HepG2 (cell line): ENCODE measurements around the gene RSPRY1. TPM values are rescaled to one million over a fixed set of nuclear protein-coding genes. Genes with fewer than 3 reads are reported as not detected.
A peak's percentile ranks its signal among the peaks of the same experiment; 100 is the strongest.

Source experiments
- FOSL2 ChIP-seq: sonication (generic); formaldehyde crosslinking; IDR thresholded peaks from 2 replicates; pipeline ENCODE4 v1.4.0; 2020; ENCODE audit warnings: missing genetic modification reagents
- HDAC1 ChIP-seq: sonication (generic); formaldehyde crosslinking; IDR thresholded peaks from 2 replicates; pipeline ENCODE4 v1.5.1; 2020; ENCODE audit warnings: mild to moderate bottlenecking, missing genetic modification reagents
- HIVEP1 ChIP-seq: sonication (generic); formaldehyde crosslinking; IDR thresholded peaks from 2 replicates; pipeline ENCODE4 v1.4.0; 2020; ENCODE audit warnings: mild to moderate bottlenecking, missing genetic modification reagents
- PHF8 ChIP-seq: sonication (generic); formaldehyde crosslinking; IDR thresholded peaks from 2 replicates; pipeline ENCODE4 v1.5.0; 2020; ENCODE audit warnings: missing genetic modification reagents
- SETDB1 ChIP-seq: sonication (generic); formaldehyde crosslinking; IDR thresholded peaks from 2 replicates; pipeline ENCODE4 v1.5.1; 2020; ENCODE audit warnings: missing genetic modification reagents, mild to moderate bottlenecking, borderline replicate concordance
- SMAD3 ChIP-seq: sonication (generic); formaldehyde crosslinking; IDR thresholded peaks from 2 replicates; pipeline ENCODE4 v1.4.0; 2020; ENCODE audit warnings: missing genetic modification reagents
- SRY ChIP-seq: sonication (generic); formaldehyde crosslinking; IDR thresholded peaks from 2 replicates; pipeline ENCODE4 v1.8.0; 2022; ENCODE audit warnings: mild to moderate bottlenecking, missing genetic modification reagents
- XRCC5 ChIP-seq: fragments of 200-400 bp; formaldehyde crosslinking; optimal IDR thresholded peaks from 2 replicates; pipeline ENCODE3; 2017; ENCODE audit warnings: mild to moderate bottlenecking, low read length
- ZNF205 ChIP-seq: IDR thresholded peaks from 2 replicates; pipeline ENCODE4 v1.6.1; 2018; ENCODE audit warnings: missing biosample characterization, missing genetic modification reagents
- ZNF232 ChIP-seq: sonication (generic); formaldehyde crosslinking; IDR thresholded peaks from 2 replicates; pipeline ENCODE4 v1.4.0; 2020; ENCODE audit warnings: missing genetic modification reagents, borderline replicate concordance
- ZNF3 ChIP-seq: IDR thresholded peaks from 2 replicates; pipeline ENCODE4 v1.7.0; 2017; ENCODE audit warnings: inconsistent platforms
- ZNF33A ChIP-seq: sonication (generic); formaldehyde crosslinking; IDR thresholded peaks from 2 replicates; pipeline ENCODE4 v1.5.1; 2020; ENCODE audit warnings: missing genetic modification reagents, mild to moderate bottlenecking, moderate library complexity, borderline replicate concordance
- ZNF501 ChIP-seq: sonication (generic); formaldehyde crosslinking; IDR thresholded peaks from 2 replicates; pipeline ENCODE4 v1.5.1; 2020; ENCODE audit warnings: mild to moderate bottlenecking, moderate library complexity, missing genetic modification reagents
- ZNF510 ChIP-seq: sonication (generic); formaldehyde crosslinking; IDR thresholded peaks from 2 replicates; pipeline ENCODE4 v1.4.0; 2020; ENCODE audit warnings: low read depth, mild to moderate bottlenecking, missing genetic modification reagents
- ZNF598 ChIP-seq: sonication (generic); formaldehyde crosslinking; IDR thresholded peaks from 2 replicates; pipeline ENCODE4 v1.5.1; 2020; ENCODE audit warnings: mild to moderate bottlenecking, missing genetic modification reagents, borderline replicate concordance
- polyA plus RNA-seq, 8 experiments: library from polyadenylated mRNA; depleted of rRNA in 3 of 8; stranded (reverse) in 7 of 8; unstranded in 1 of 8; fragments of >200 nt; fragmentation: Illumina TruSeq in 4 of 8; extraction: Trizol in 4 of 8; gene quantifications; 2 replicates each; pipeline versions ENCODE4 v1.2.1 to v1.2.3, GENCODE V29; 2011 to 2016; ENCODE audit warnings: low read depth in 4 of 8, missing spikeins in 1 of 8, mixed read lengths in 1 of 8; ENCODE audit not compliant: insufficient read depth in 1 of 8
- total RNA-seq, 5 experiments: library from RNA; depleted of rRNA; stranded (reverse); fragments of >200 nt; fragmentation: Illumina TruSeq; extraction: Trizol; gene quantifications; 2 replicates each; pipeline ENCODE4 v1.2.3, GENCODE V29; 2016; ENCODE audit warnings: low read depth in 1 of 5
- TF ChIP-seq, protein P1 (sequence below): sonication (generic); formaldehyde crosslinking; IDR thresholded peaks from 2 replicates; pipeline ENCODE4 v1.8.1; 2023; ENCODE audit warnings: mild to moderate bottlenecking, missing genetic modification reagents
- TF ChIP-seq, protein P2 (sequence below): IDR thresholded peaks from 2 replicates; pipeline ENCODE4 v1.6.1; 2016; ENCODE audit warnings: missing compliant biosample characterization, missing genetic modification reagents, borderline replicate concordance
- TF ChIP-seq, protein P3 (sequence below): IDR thresholded peaks from 2 replicates; pipeline ENCODE4 v1.6.1; 2016; ENCODE audit warnings: low read depth, missing genetic modification reagents, missing compliant biosample characterization
- TF ChIP-seq, protein P4 (sequence below): sonication (generic); formaldehyde crosslinking; IDR thresholded peaks from 2 replicates; pipeline ENCODE4 v1.4.0; 2020; ENCODE audit warnings: mild to moderate bottlenecking, low read depth, missing genetic modification reagents

The RSPRY1 gene
- total and polyA plus RNA-seq, 2 of the 13 experiments (the other 11 are each of a cell fraction or from before 2014, with no cell fraction given): 53.4 to 61.0 TPM

DNA sequence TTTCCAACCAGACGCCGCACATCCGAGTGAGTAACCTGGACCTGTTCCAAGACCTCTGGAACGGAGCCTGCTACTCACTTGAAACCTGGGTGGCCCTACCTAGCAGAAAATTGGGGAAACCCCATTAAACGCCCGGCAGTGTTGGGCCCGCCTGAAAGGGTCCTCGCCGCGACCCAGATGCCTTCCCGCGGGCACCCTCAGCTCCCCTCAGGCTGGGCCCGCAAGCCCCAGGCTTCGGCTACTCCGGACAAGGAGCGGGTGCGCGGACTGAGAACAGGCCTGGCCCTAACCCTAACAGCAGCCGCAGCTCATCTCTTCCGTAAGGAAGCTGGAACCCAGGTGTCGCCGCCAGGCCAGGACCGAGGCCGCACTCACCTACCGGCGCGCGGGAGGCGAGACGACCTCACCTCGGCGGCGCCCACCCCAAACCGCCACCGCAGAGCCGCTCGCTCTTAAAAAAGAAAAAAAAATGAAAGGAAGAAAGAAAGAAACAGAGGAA, 634 bp upstream of the RSPRY1 start (continued):
- peak; percentile 56; the same call in 1 of the 2 replicates for TF ChIP-seq ZNF33A (CRISPR knock-in tag)
- TF ChIP-seq ZNF501: peak; percentile 70; the same call in 1 of the 2 replicates
- TF ChIP-seq ZNF598: peak; percentile 79; the same call in 1 of the 2 replicates
- TF ChIP-seq, protein P1, sequence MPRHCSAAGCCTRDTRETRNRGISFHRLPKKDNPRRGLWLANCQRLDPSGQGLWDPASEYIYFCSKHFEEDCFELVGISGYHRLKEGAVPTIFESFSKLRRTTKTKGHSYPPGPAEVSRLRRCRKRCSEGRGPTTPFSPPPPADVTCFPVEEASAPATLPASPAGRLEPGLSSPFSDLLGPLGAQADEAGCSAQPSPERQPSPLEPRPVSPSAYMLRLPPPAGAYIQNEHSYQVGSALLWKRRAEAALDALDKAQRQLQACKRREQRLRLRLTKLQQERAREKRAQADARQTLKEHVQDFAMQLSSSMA: no peak
- TF ChIP-seq FOSL2 (CRISPR knock-in tag): peak; percentile 14; the same call in 1 of the 2 replicates
- TF ChIP-seq XRCC5: peak; percentile 14
- peak; percentile 80; the same call in 1 of the 2 replicates for TF ChIP-seq SETDB1
- TF ChIP-seq ZNF510: no peak
- TF ChIP-seq, protein P2, sequence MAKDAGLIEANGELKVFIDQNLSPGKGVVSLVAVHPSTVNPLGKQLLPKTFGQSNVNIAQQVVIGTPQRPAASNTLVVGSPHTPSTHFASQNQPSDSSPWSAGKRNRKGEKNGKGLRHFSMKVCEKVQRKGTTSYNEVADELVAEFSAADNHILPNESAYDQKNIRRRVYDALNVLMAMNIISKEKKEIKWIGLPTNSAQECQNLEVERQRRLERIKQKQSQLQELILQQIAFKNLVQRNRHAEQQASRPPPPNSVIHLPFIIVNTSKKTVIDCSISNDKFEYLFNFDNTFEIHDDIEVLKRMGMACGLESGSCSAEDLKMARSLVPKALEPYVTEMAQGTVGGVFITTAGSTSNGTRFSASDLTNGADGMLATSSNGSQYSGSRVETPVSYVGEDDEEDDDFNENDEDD (CRISPR knock-in tag): peak; percentile 15; the same call in 1 of the 2 replicates
- TF ChIP-seq HIVEP1 (CRISPR knock-in tag): peak; percentile 79
- peak; percentile 77; the same call in 1 of the 2 replicates for TF ChIP-seq ZNF232 (CRISPR knock-in tag)
- TF ChIP-seq, protein P3, sequence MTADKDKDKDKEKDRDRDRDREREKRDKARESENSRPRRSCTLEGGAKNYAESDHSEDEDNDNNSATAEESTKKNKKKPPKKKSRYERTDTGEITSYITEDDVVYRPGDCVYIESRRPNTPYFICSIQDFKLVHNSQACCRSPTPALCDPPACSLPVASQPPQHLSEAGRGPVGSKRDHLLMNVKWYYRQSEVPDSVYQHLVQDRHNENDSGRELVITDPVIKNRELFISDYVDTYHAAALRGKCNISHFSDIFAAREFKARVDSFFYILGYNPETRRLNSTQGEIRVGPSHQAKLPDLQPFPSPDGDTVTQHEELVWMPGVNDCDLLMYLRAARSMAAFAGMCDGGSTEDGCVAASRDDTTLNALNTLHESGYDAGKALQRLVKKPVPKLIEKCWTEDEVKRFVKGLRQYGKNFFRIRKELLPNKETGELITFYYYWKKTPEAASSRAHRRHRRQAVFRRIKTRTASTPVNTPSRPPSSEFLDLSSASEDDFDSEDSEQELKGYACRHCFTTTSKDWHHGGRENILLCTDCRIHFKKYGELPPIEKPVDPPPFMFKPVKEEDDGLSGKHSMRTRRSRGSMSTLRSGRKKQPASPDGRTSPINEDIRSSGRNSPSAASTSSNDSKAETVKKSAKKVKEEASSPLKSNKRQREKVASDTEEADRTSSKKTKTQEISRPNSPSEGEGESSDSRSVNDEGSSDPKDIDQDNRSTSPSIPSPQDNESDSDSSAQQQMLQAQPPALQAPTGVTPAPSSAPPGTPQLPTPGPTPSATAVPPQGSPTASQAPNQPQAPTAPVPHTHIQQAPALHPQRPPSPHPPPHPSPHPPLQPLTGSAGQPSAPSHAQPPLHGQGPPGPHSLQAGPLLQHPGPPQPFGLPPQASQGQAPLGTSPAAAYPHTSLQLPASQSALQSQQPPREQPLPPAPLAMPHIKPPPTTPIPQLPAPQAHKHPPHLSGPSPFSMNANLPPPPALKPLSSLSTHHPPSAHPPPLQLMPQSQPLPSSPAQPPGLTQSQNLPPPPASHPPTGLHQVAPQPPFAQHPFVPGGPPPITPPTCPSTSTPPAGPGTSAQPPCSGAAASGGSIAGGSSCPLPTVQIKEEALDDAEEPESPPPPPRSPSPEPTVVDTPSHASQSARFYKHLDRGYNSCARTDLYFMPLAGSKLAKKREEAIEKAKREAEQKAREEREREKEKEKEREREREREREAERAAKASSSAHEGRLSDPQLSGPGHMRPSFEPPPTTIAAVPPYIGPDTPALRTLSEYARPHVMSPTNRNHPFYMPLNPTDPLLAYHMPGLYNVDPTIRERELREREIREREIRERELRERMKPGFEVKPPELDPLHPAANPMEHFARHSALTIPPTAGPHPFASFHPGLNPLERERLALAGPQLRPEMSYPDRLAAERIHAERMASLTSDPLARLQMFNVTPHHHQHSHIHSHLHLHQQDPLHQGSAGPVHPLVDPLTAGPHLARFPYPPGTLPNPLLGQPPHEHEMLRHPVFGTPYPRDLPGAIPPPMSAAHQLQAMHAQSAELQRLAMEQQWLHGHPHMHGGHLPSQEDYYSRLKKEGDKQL (CRISPR knock-in tag): 0 out of 2 replicates have a peak, but pooled peaks have one; percentile 31
- TF ChIP-seq SMAD3 (CRISPR knock-in tag): no peak
- no peak for TF ChIP-seq ZNF3
- peak; percentile 79 for TF ChIP-seq SRY (CRISPR knock-in tag)
- TF ChIP-seq, protein P4, sequence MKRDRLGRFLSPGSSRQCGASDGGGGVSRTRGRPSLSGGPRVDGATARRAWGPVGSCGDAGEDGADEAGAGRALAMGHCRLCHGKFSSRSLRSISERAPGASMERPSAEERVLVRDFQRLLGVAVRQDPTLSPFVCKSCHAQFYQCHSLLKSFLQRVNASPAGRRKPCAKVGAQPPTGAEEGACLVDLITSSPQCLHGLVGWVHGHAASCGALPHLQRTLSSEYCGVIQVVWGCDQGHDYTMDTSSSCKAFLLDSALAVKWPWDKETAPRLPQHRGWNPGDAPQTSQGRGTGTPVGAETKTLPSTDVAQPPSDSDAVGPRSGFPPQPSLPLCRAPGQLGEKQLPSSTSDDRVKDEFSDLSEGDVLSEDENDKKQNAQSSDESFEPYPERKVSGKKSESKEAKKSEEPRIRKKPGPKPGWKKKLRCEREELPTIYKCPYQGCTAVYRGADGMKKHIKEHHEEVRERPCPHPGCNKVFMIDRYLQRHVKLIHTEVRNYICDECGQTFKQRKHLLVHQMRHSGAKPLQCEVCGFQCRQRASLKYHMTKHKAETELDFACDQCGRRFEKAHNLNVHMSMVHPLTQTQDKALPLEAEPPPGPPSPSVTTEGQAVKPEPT (CRISPR knock-in tag): 0 out of 2 replicates have a peak, but pooled peaks have one; percentile 27
- peak; percentile 46; the same call in 1 of the 2 replicates for TF ChIP-seq ZNF205 (CRISPR knock-in tag)
- TF ChIP-seq PHF8: peak; percentile 81
- TF ChIP-seq HDAC1: peak; percentile 50; the same call in 1 of the 2 replicates
